ENCODE results near the gene APOL5. TPM values are rescaled to one million over a fixed set of nuclear protein-coding genes. Genes with fewer than 3 reads are reported as not detected.
"Not testable (repeated sequence)": the region's sequence is repeated elsewhere in the genome, so short reads cannot be mapped to it uniquely, and the experiment has no call there.

Gene APOL5
- polyA plus RNA-seq (2013, experiment 1 of 2; ENCODE audit: insufficient read length): not detected
- not detected for polyA plus RNA-seq (2013, experiment 2 of 2; ENCODE audit: insufficient read length)

GRCh38 chr22:35717572-35717971 lies at the start of gene APOL5:
APOL5 (plus strand) TSS chr22:35717872; CDS start chr22:35717872, 0 bp downstream.
- no peak for DNase-seq

- DNase-seq: no peak
Observed at GRCh38 chr22:35674335-35674734, 43.3 kb upstream of the APOL5 start.

GRCh38 chr22:35676065-35676464 lies 41.6 kb upstream of the APOL5 start:
- DNase-seq: not testable (repeated sequence)

- no peak for DNase-seq
Observed at GRCh38 chr22:35677460-35678187, 40.0 kb upstream of the APOL5 start.

GRCh38 chr22:35678836-35679235 lies 38.8 kb upstream of the APOL5 start:
- no peak for DNase-seq

GRCh38 chr22:35679492-35679891 lies 38.2 kb upstream of the APOL5 start:
- DNase-seq: not testable (repeated sequence)

- DNase-seq: no peak
Observed at GRCh38 chr22:35681454-35682052, 36.1 kb upstream of the APOL5 start.

- DNase-seq: no peak
Observed at GRCh38 chr22:35683560-35683959, 34.1 kb upstream of the APOL5 start.

GRCh38 chr22:35684270-35684700 lies 33.4 kb upstream of the APOL5 start:
- no peak for DNase-seq

- DNase-seq: no peak
Observed at GRCh38 chr22:35684732-35685131, 32.9 kb upstream of the APOL5 start.

- DNase-seq: peak; percentile 35
Observed at GRCh38 chr22:35685731-35686130, 31.9 kb upstream of the APOL5 start.

GRCh38 chr22:35686298-35686697 lies 31.4 kb upstream of the APOL5 start:
- DNase-seq: no peak

- no peak for DNase-seq
Observed at GRCh38 chr22:35687461-35687860, 30.2 kb upstream of the APOL5 start.

- DNase-seq: peak; percentile 22
Observed at GRCh38 chr22:35688913-35689675, 28.6 kb upstream of the APOL5 start.

GRCh38 chr22:35690001-35690400 lies 27.7 kb upstream of the APOL5 start:
- DNase-seq: no peak

GRCh38 chr22:35695202-35695601 lies 22.5 kb upstream of the APOL5 start:
- no peak for DNase-seq

- DNase-seq: no peak
Observed at GRCh38 chr22:35697142-35697541, 20.5 kb upstream of the APOL5 start.

- DNase-seq: not testable (repeated sequence)
Observed at GRCh38 chr22:35699852-35700251, 17.8 kb upstream of the APOL5 start.

- DNase-seq: peak; percentile 13
Observed at GRCh38 chr22:35703861-35704584, 13.6 kb upstream of the APOL5 start.

GRCh38 chr22:35705141-35705540 lies 12.5 kb upstream of the APOL5 start:
- peak; percentile 92 for DNase-seq

- peak; percentile 11 for DNase-seq
Observed at GRCh38 chr22:35708453-35708852, 9.2 kb upstream of the APOL5 start.

- DNase-seq: no peak
Observed at GRCh38 chr22:35708917-35709316, 8.8 kb upstream of the APOL5 start.

- no peak for DNase-seq
Observed at GRCh38 chr22:35711336-35711735, 6.3 kb upstream of the APOL5 start.
